Loucy (cell line): ENCODE measurements around the gene TSC22D4.
A peak's percentile ranks its signal among the peaks of the same experiment; 100 is the strongest.
"Not testable (repeated sequence)": the region's sequence is repeated elsewhere in the genome, so short reads cannot be mapped to it uniquely, and the experiment has no call there.

Experiments
- H2AFZ ChIP-seq: fragments of 200-600 bp; sonication (generic); 2 replicates; pipeline ENCODE4 v1.6.0; 2016; ENCODE audit warnings: antibody characterized with exemption, mild to moderate bottlenecking, low read length, moderate library complexity
- H3F3A ChIP-seq: fragments of 200-600 bp; 2 replicates; pipeline ENCODE4 v1.6.0; 2016; ENCODE audit warnings: antibody characterized with exemption, low read depth, mild to moderate bottlenecking
- H3K27me3 ChIP-seq: fragments of 200-600 bp; sonication (generic); 2 replicates; pipeline ENCODE4 v1.6.1; 2014; ENCODE audit warnings: low read length, mild to moderate bottlenecking; ENCODE audit not compliant: insufficient read depth, poor library complexity, severe bottlenecking
- H3K36me3 ChIP-seq: fragments of 200-600 bp; sonication (generic); 2 replicates; pipeline ENCODE4 v1.6.1; 2016; ENCODE audit warnings: low read length; ENCODE audit not compliant: insufficient read depth
- H3K4me1 ChIP-seq: fragments of 200-600 bp; sonication (generic); 2 replicates; pipeline ENCODE4 v1.5.1; 2014; ENCODE audit warnings: low read length, mild to moderate bottlenecking; ENCODE audit not compliant: insufficient read depth, poor library complexity, severe bottlenecking
- H3K4me2 ChIP-seq: fragments of 200-600 bp; sonication (generic); 2 replicates; pipeline ENCODE4 v1.6.0; 2014; ENCODE audit warnings: antibody characterized with exemption, low read length, low read depth, mild to moderate bottlenecking; ENCODE audit not compliant: poor library complexity, severe bottlenecking
- H3K4me3 ChIP-seq: fragments of 200-600 bp; sonication (generic); 2 replicates; pipeline ENCODE4 v1.5.1; 2014; ENCODE audit warnings: low read length, mild to moderate bottlenecking, mixed read lengths; ENCODE audit not compliant: poor library complexity, severe bottlenecking
- H3K79me2 ChIP-seq: fragments of 200-600 bp; sonication (generic); 2 replicates; pipeline ENCODE4 v1.6.1; 2014; ENCODE audit warnings: low read length; ENCODE audit not compliant: insufficient read depth
- H3K9ac ChIP-seq: fragments of 200-600 bp; sonication (generic); 2 replicates; pipeline ENCODE4 v1.6.0; 2014; ENCODE audit warnings: mild to moderate bottlenecking, low read depth, low read length, moderate library complexity; ENCODE audit not compliant: poor library complexity, severe bottlenecking
- H3K9me2 ChIP-seq: fragments of 200-600 bp; sonication (generic); replicated peaks from 2 replicates; pipeline ENCODE4 v1.6.1; 2016; ENCODE audit warnings: low read depth, low read length, mixed read lengths
- H3K9me3 ChIP-seq: fragments of 200-600 bp; sonication (generic); 2 replicates; pipeline ENCODE4 v1.6.1; 2014; ENCODE audit warnings: mild to moderate bottlenecking, antibody characterized with exemption, low read length, low read depth; ENCODE audit not compliant: insufficient read depth
- H4K20me1 ChIP-seq: fragments of 200-600 bp; sonication (generic); 2 replicates; pipeline ENCODE4 v1.6.0; 2014; ENCODE audit warnings: antibody characterized with exemption, low read length, mild to moderate bottlenecking; ENCODE audit not compliant: insufficient read depth, poor library complexity, severe bottlenecking
- CTCF ChIP-seq: fragments of 200-600 bp; sonication (generic); conservative IDR thresholded peaks from 2 replicates; pipeline ENCODE4 v1.5.1; 2014; ENCODE audit warnings: mild to moderate bottlenecking, antibody characterized with exemption, low read length
- EZH2phosphoT487 ChIP-seq: fragments of 200-600 bp; IDR thresholded peaks from 2 replicates; pipeline ENCODE4 v1.6.1; 2018; ENCODE audit warnings: antibody characterized with exemption, mild to moderate bottlenecking, moderate library complexity, borderline replicate concordance

Gene TSC22D4

GRCh38 chr7:100438731-100439130 is 40.3 kb downstream of the TSC22D4 start:
- H3K4me3 ChIP-seq, H3K9me3 ChIP-seq, H3K9me2 ChIP-seq, H3K27me3 ChIP-seq, H3K9ac ChIP-seq, H2AFZ ChIP-seq, H3F3A ChIP-seq, H3K4me2 ChIP-seq: not testable (repeated sequence)
- H4K20me1 ChIP-seq = peaks cover 20% of the 10 kb centered on the region
- peaks cover 14% of the 10 kb centered on the region; the same call in 1 of the 2 replicates for H3K36me3 ChIP-seq
- H3K4me1 ChIP-seq = peaks cover 15% of the 10 kb centered on the region
- H3K79me2 ChIP-seq = peaks cover 25% of the 10 kb centered on the region

- no peak overlapping the region for H3K4me2 ChIP-seq
- H2AFZ ChIP-seq = no peak overlapping the region
- peaks cover 21% of the 10 kb centered on the region for H3K4me1 ChIP-seq
- TF ChIP-seq CTCF (no peak), EZH2phosphoT487 (no peak)
- H3K4me3 ChIP-seq = no peak overlapping the region
- H3K9me2 ChIP-seq = no peaks in the 10 kb centered on the region
- H3K9ac ChIP-seq = no peak overlapping the region
- no peaks in the 10 kb centered on the region for H3K9me3 ChIP-seq
- H3K27me3 ChIP-seq = no peaks in the 10 kb centered on the region
- H3K36me3 ChIP-seq = peaks cover 19% of the 10 kb centered on the region; the same call in 1 of the 2 replicates
- peaks cover 31% of the 10 kb centered on the region for H3K79me2 ChIP-seq
- H4K20me1 ChIP-seq = peaks cover 25% of the 10 kb centered on the region
- H3F3A ChIP-seq = 0 out of 2 replicates have a peak, but pooled peaks cover 6% of the 10 kb centered on the region
These were observed 40.8 kb downstream of the TSC22D4 start for GRCh38 chr7:100438172-100438571.

- peak overlapping the region; percentile 73 for H3K4me2 ChIP-seq
- 0 out of 2 replicates have a peak, but pooled peaks cover 6% of the 10 kb centered on the region for H3F3A ChIP-seq
- peaks cover 32% of the 10 kb centered on the region for H4K20me1 ChIP-seq
- H2AFZ ChIP-seq = no peak overlapping the region
- H3K4me1 ChIP-seq = peaks cover 27% of the 10 kb centered on the region
- TF ChIP-seq CTCF = no peak
- H3K4me3 ChIP-seq = peak overlapping the region; percentile 99
- H3K9me2 ChIP-seq = no peaks in the 10 kb centered on the region
- peak overlapping the region; percentile 96 for H3K9ac ChIP-seq
- no peaks in the 10 kb centered on the region for H3K9me3 ChIP-seq
- H3K36me3 ChIP-seq = peaks cover 25% of the 10 kb centered on the region; the same call in 1 of the 2 replicates
- H3K27me3 ChIP-seq = no peaks in the 10 kb centered on the region
- H3K79me2 ChIP-seq = peaks cover 38% of the 10 kb centered on the region
These were observed 41.6 kb downstream of the TSC22D4 start for GRCh38 chr7:100437150-100438100.
